HEK293T (cell line): Measurements from ENCODE around the gene SEMA3A.
"Not testable (repeated sequence)": the region's sequence is repeated elsewhere in the genome, so short reads cannot be mapped to it uniquely, and the experiment has no call there.

Experiments
- CTCF ChIA-PET: fragments of 350-600 bp; formaldehyde crosslinking; extraction: SDS; loops from one replicate; lab custom pipeline; 2021; ENCODE audit warnings: antibody characterized with exemption, inconsistent platforms; lab: Yijun Ruan, JAX
- POLR2A ChIA-PET: fragments of 350-600 bp; formaldehyde crosslinking; extraction: SDS; loops from one replicate; lab custom pipeline; 2020; ENCODE audit warnings: antibody characterized with exemption, inconsistent platforms; lab: Yijun Ruan, JAX
- DNase-seq: peaks from one replicate; pipeline ENCODE4 v3.0.0; 2012; ENCODE audit warnings: mixed read lengths; ENCODE audit errors: extremely low spot score
- ARNT ChIP-seq: fragments of 450-650 bp; IDR thresholded peaks from 2 replicates; pipeline ENCODE4 v1.6.1; 2017; ENCODE audit warnings: mild to moderate bottlenecking
- BHLHE40 ChIP-seq: fragments of 450-650 bp; IDR thresholded peaks from 2 replicates; pipeline ENCODE4 v1.6.1; 2016; ENCODE audit warnings: mild to moderate bottlenecking, moderate library complexity, borderline replicate concordance
- CTBP1 ChIP-seq: fragments of 450-650 bp; IDR thresholded peaks from 2 replicates; pipeline ENCODE4 v1.6.1; 2016; ENCODE audit warnings: borderline replicate concordance
- ELF4 ChIP-seq: fragments of 450-650 bp; IDR thresholded peaks from 2 replicates; pipeline ENCODE4 v1.6.1; 2017; ENCODE audit warnings: antibody characterized with exemption
- FOXA1 ChIP-seq: fragments of 450-650 bp; IDR thresholded peaks from 2 replicates; pipeline ENCODE4 v1.6.1; 2016; ENCODE audit warnings: mild to moderate bottlenecking
- FOXK2 ChIP-seq: fragments of 450-650 bp; IDR thresholded peaks from 2 replicates; pipeline ENCODE4 v1.6.1; 2016; ENCODE audit warnings: mild to moderate bottlenecking
- FOXM1 ChIP-seq: fragments of 450-650 bp; IDR thresholded peaks from 2 replicates; pipeline ENCODE4 v1.6.1; 2017; ENCODE audit warnings: mild to moderate bottlenecking, borderline replicate concordance
- HDGF ChIP-seq: fragments of 450-650 bp; IDR thresholded peaks from 2 replicates; pipeline ENCODE4 v1.6.1; 2017; ENCODE audit warnings: antibody characterized with exemption, borderline replicate concordance
- L3MBTL2 ChIP-seq: fragments of 450-650 bp; conservative IDR thresholded peaks from 2 replicates; pipeline ENCODE4 v1.6.1; 2016; ENCODE audit warnings: mild to moderate bottlenecking
- LEF1 ChIP-seq: fragments of 450-650 bp; IDR thresholded peaks from 2 replicates; pipeline ENCODE4 v1.6.1; 2017; ENCODE audit warnings: mild to moderate bottlenecking, borderline replicate concordance
- NFRKB ChIP-seq: fragments of 450-650 bp; IDR thresholded peaks from 2 replicates; pipeline ENCODE4 v1.6.1; 2016; ENCODE audit warnings: mild to moderate bottlenecking, moderate library complexity
- SP1 ChIP-seq: fragments of 450-650 bp; IDR thresholded peaks from 2 replicates; pipeline ENCODE4 v1.6.1; 2017
- SUZ12 ChIP-seq: fragments of 450-650 bp; IDR thresholded peaks from 2 replicates; pipeline ENCODE4 v1.6.1; 2016; ENCODE audit warnings: mild to moderate bottlenecking
- TARDBP ChIP-seq: fragments of 450-650 bp; IDR thresholded peaks from 2 replicates; pipeline ENCODE4 v1.6.1; 2016
- ZNF384 ChIP-seq: fragments of 450-650 bp; IDR thresholded peaks from 2 replicates; pipeline ENCODE4 v1.6.1; 2016
- TF ChIP-seq, protein P1 (sequence below): fragments of 450-650 bp; IDR thresholded peaks from 2 replicates; pipeline ENCODE4 v1.6.1; 2016

The SEMA3A gene

GRCh38 chr7:84058311-84059076 lies 136.1 kb downstream of the SEMA3A start:
- TF ChIP-seq FOXA1, result no peak
- no peak for TF ChIP-seq L3MBTL2
- TF ChIP-seq NFRKB, result no peak
- TF ChIP-seq FOXM1, result no peak
- TF ChIP-seq CTBP1, result no peak
- no peak for TF ChIP-seq SUZ12
- no peak for TF ChIP-seq SP1
- ChIA-PET POLR2A (no interaction called here), CTCF (no interaction called here)
- DNase-seq, result no peak

DNA sequence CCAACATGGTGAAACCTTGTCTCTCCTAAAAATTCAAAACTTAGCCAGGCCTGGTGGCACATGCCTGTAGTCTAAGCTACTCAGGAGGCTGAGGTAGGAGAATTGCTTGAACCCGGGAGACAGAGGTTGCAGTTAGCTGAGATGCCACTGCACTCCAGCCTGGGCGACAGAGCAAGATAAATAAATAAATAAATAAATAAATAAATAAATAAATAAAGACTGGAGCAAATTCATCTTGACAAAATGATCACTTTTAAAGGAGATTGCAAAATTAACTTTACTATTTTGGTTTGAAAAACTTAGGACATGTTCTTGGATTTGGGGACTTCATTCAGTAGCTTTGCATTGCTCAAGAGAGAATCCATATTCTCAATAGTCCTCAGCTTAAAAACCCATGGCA lies 137.0 kb downstream of the SEMA3A start:
- no peak for DNase-seq
- POLR2A ChIA-PET, result no interaction called here
- TF ChIP-seq NFRKB (no peak), CTBP1 (no peak), FOXK2 (no peak), ELF4 (no peak), FOXM1 (no peak), BHLHE40 (no peak), FOXA1 (no peak), HDGF (no peak), LEF1 (no peak), SP1 (no peak), SUZ12 (no peak), ARNT (no peak), TARDBP (no peak), ZNF384 (no peak), L3MBTL2 (no peak)
- TF ChIP-seq, protein P1, sequence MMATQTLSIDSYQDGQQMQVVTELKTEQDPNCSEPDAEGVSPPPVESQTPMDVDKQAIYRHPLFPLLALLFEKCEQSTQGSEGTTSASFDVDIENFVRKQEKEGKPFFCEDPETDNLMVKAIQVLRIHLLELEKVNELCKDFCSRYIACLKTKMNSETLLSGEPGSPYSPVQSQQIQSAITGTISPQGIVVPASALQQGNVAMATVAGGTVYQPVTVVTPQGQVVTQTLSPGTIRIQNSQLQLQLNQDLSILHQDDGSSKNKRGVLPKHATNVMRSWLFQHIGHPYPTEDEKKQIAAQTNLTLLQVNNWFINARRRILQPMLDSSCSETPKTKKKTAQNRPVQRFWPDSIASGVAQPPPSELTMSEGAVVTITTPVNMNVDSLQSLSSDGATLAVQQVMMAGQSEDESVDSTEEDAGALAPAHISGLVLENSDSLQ, result no peak
- CTCF ChIA-PET, result no interaction called here

DNA sequence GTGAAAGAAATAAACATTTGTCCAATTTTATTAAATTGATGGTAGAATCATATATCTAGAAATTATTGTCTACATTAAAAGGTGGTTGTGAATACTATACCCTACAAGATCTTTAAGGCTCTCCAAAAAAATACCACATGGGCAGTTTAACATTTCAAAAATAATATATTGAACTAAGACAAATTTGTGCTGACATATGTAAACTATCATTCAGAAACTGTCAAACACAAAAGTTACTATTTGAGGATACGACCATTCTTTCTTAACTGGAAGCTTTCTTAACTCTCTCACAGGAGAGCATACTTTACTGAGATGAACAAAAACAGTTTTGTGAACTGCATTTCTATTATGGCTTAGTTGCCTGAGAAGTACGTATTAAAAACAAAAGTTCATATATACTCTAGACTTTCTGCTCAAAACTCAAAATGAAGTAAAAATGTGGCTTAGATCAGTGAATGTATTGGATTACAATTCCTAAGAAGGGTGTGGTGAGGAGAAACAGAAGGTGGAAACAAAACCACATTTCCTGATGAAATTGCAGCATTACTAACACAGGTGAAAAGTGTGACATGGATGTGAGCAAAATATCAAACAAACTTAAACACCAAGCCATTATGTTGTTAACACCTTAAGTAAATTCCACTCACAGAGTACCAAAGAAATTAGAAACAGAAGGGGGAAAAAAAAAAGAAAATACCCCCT lies 138.5 kb downstream of the SEMA3A start:
- CTCF ChIA-PET, result no interaction called here
- TF ChIP-seq, protein P1, result no peak
- POLR2A ChIA-PET, result no interaction called here
- DNase-seq, result no peak

DNA sequence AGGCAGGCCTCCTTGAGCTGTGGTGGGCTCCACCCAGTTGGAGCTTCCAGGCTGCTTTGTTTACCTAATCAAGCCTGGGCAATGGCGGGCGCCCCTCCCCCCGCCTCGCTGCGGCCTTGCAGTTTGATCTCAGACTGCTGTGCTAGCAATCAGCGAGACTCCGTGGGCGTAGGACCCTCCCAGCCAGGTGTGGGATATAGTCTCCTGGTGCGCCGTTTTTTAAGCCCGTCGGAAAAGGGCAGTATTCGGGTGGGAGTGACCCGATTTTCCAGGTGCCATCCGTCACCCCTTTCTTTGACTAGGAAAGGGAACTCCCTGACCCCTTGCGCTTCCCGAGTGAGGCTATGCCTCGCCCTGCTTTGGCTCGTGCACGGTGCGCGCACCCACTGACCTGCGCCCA lies 139.4 kb downstream of the SEMA3A start:
- POLR2A ChIA-PET, CTCF ChIA-PET, DNase-seq: not testable (repeated sequence)

DNA sequence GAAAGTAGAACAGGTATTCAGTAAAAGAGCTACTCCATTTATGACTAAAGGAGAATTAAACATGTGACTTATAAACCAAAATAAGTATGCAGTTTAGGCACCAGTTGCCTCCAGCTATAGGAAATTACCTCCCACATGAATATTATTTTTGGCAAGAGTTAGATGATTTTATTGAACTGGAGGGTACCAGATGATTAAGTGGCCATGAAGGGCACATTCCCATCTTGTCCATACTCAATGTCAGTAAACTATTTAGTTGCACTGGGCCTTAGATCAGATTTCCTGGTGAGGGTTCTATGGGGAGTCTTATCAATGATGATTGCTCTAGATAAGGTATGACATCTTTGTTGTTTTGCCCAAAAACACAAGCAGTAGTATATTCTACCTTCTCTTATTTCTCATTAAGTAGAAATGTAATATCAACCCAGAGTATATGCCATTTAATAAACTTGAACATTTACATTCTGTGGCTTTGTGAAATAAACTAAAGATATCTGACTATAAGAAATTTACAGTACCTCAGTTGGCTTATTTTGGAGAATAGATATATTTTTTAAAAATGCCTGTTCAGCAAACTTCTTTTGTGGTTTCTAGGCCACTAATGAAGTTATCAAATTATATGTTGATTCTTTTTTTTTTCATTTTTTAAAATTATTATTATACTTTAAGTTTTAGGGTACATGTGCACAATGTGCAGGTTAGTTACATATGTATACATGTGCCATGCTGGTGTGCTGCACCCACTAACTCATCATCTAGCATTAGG lies 145.3 kb downstream of the SEMA3A start:
- ChIA-PET CTCF (no interaction called here), POLR2A (no interaction called here)
- DNase-seq, result no peak

GRCh38 chr7:84047085-84047484 lies 147.5 kb downstream of the SEMA3A start:
- no peak for DNase-seq
- CTCF ChIA-PET, result no interaction called here
- POLR2A ChIA-PET, result no interaction called here
- TF ChIP-seq ARNT (no peak), FOXK2 (no peak), FOXM1 (no peak), SP1 (no peak), TARDBP (no peak), SUZ12 (no peak), L3MBTL2 (no peak), BHLHE40 (no peak), LEF1 (no peak), CTBP1 (no peak)

More for the DNA sequence above, 145.3 kb downstream of the SEMA3A start:
- no peak for TF ChIP-seq L3MBTL2
- TF ChIP-seq BHLHE40, result no peak
- no peak for TF ChIP-seq CTBP1

- ChIA-PET CTCF (no interaction called here), POLR2A (no interaction called here)
- no peak for TF ChIP-seq NFRKB
- TF ChIP-seq FOXA1, result no peak
- TF ChIP-seq ARNT, result no peak
- TF ChIP-seq FOXM1, result no peak
- TF ChIP-seq, protein P1, result no peak
- TF ChIP-seq LEF1, result no peak
- TF ChIP-seq L3MBTL2, result no peak
- TF ChIP-seq HDGF, result no peak
- no peak for TF ChIP-seq ZNF384
- TF ChIP-seq CTBP1, result no peak
- no peak for DNase-seq
Measured at GRCh38 chr7:84044834-84045233, 149.8 kb downstream of the SEMA3A start.
